ENCODE data around the gene CNOT4.

DNA sequence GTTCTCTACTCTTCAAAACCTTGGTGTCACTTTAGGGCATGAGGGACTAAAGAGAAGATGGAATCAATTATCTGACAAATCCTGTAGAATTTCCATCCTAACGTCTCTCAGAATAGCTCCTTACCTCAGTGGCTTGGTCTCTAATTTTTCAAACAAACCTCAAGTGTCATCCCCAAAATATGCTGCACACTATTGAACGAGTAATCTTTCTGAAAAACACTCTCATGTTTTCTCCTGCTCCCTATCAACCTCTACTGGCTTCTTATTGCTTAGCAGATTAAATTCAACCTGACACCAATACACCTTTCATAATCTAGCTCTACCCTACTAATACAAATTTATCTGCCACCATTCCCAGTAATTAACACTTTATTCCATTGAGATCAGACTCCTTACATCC lies 8.5 kb downstream of the CNOT4 start:
- TF ChIP-seq, protein P1, sequence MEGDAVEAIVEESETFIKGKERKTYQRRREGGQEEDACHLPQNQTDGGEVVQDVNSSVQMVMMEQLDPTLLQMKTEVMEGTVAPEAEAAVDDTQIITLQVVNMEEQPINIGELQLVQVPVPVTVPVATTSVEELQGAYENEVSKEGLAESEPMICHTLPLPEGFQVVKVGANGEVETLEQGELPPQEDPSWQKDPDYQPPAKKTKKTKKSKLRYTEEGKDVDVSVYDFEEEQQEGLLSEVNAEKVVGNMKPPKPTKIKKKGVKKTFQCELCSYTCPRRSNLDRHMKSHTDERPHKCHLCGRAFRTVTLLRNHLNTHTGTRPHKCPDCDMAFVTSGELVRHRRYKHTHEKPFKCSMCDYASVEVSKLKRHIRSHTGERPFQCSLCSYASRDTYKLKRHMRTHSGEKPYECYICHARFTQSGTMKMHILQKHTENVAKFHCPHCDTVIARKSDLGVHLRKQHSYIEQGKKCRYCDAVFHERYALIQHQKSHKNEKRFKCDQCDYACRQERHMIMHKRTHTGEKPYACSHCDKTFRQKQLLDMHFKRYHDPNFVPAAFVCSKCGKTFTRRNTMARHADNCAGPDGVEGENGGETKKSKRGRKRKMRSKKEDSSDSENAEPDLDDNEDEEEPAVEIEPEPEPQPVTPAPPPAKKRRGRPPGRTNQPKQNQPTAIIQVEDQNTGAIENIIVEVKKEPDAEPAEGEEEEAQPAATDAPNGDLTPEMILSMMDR (IDR thresholded peaks at IDR 0.05): no peak
- TF ChIP-seq POLR2A (IDR thresholded peaks at IDR 0.05) (no peak), EP300 (IDR thresholded peaks at IDR 0.05) (no peak), POLR2AphosphoS5 (IDR thresholded peaks at IDR 0.05) (no peak)

Measured in stomach (tissue), 4 donors.